Skin epidermis (tissue), 12 donors: Measurements from ENCODE around the gene GOLGA7B.

ENCODE experiments used
- H3K27ac ChIP-seq, 21 experiments: fragments of 200-600 bp; sonication (generic) in 11 of 21; one replicate each; pipeline ENCODE4 v1.5.0; 2020; ENCODE audit warnings: mild to moderate bottlenecking in 3 of 21, inconsistent platforms in 2 of 21, moderate library complexity in 2 of 21
- H3K4me3 ChIP-seq, 7 experiments: fragments of 200-600 bp; sonication (generic) in 2 of 7; one replicate each; pipeline ENCODE4 v1.5.0; 2020; ENCODE audit warnings: inconsistent platforms in 2 of 7, mild to moderate bottlenecking in 2 of 7, moderate library complexity in 1 of 7

The GOLGA7B gene

GRCh38 chr10:97849687-97850402 lies at the start of gene GOLGA7B:
Gene GOLGA7B, plus strand, starts transcription at chr10:97849843. Its CDS starts 461 bp downstream, at chr10:97850304.
- peak within 1 kb of the TSS; percentile 43 to 71 (median 52) for H3K4me3 ChIP-seq
- peak within 1 kb of the TSS; percentile 5 to 91 (median 68) for H3K27ac ChIP-seq

- no peak overlapping the region for H3K4me3 ChIP-seq
- no peak overlapping the region for H3K27ac ChIP-seq
Observed at GRCh38 chr10:97800474-97800873, 49.2 kb upstream of the GOLGA7B start.

DNA sequence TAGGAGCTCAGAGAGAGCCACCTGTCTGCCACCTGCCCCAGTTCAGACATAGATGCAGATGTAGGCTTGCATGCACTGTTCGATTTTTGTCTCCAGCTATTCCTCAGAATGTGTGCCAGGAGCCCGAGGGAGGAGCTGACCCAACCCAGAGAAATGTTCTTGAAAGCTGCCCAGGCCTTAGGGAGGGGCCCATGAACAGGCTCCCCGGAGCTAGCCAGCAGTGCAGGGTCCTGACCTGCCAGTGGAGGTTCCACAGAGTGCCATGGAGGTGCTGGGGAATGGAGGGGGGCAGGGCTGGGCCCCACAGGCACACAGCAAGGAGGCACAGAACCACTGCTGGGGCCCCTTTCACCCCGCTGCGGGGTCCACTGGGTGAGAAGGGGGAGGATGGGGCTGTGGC lies 48.2 kb upstream of the GOLGA7B start:
- Histone ChIP-seq H3K27ac (no peak overlapping the region), H3K4me3 (no peak overlapping the region)

GRCh38 chr10:97805096-97805884 lies 44.4 kb upstream of the GOLGA7B start:
- H3K27ac ChIP-seq: no peak overlapping the region
- no peak overlapping the region for H3K4me3 ChIP-seq

GRCh38 chr10:97805949-97806348 lies 43.7 kb upstream of the GOLGA7B start:
- no peak overlapping the region for H3K27ac ChIP-seq
- no peak overlapping the region for H3K4me3 ChIP-seq

GRCh38 chr10:97810446-97810845 lies 39.2 kb upstream of the GOLGA7B start:
- no peak overlapping the region for H3K27ac ChIP-seq
- no peak overlapping the region for H3K4me3 ChIP-seq

DNA sequence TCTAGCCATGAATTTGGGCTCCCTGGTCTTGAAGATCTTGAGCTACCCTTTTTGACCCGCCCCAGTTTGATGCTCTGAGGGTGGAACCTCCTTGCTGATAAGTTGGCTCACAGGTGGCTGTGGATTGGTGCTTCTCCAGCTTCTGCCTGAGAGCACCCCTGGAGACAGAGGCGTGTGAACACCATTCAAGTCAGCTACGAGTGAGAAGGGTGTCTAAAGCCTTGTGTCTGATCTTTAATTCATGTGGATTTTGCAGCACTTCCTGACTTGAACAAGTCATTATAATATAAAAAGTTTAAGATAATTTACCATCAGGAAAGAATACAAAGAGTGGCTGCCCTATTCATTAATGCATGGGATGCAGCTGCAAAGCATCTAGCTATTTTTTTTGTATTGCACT lies 37.7 kb upstream of the GOLGA7B start:
- H3K4me3 ChIP-seq: no peak overlapping the region
- no peak overlapping the region for H3K27ac ChIP-seq

GRCh38 chr10:97812696-97813095 lies 36.9 kb upstream of the GOLGA7B start:
- Histone ChIP-seq H3K27ac (no peak overlapping the region), H3K4me3 (no peak overlapping the region)

DNA sequence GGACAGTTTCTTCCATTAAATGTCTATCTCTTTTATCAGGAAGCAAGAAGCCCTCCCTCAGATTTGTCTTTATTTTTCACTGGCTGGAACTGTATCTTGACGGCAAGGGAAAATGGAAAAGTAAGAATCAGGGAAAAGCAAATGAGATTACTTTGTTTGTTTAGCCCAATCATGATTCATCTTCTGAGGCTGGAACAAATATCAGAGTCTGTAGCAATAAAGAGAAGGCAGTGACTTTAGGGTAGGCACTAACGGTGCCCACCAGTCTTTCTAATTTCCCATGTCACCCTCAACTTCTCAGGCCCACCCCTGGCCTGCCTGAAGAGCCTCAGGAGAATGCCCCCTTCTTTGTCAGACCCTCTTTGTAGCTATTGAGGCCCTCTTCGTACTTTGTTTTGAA lies 36.3 kb upstream of the GOLGA7B start:
- Histone ChIP-seq H3K4me3 (no peak overlapping the region), H3K27ac (no peak overlapping the region)

GRCh38 chr10:97814996-97815395 lies 34.6 kb upstream of the GOLGA7B start:
- Histone ChIP-seq H3K27ac (no peak overlapping the region), H3K4me3 (no peak overlapping the region)

GRCh38 chr10:97816609-97817008 lies 33.0 kb upstream of the GOLGA7B start:
- Histone ChIP-seq H3K27ac (no peak overlapping the region), H3K4me3 (no peak overlapping the region)

- Histone ChIP-seq H3K27ac (no peak overlapping the region), H3K4me3 (no peak overlapping the region)
Observed at GRCh38 chr10:97818572-97818971, 31.1 kb upstream of the GOLGA7B start.

DNA sequence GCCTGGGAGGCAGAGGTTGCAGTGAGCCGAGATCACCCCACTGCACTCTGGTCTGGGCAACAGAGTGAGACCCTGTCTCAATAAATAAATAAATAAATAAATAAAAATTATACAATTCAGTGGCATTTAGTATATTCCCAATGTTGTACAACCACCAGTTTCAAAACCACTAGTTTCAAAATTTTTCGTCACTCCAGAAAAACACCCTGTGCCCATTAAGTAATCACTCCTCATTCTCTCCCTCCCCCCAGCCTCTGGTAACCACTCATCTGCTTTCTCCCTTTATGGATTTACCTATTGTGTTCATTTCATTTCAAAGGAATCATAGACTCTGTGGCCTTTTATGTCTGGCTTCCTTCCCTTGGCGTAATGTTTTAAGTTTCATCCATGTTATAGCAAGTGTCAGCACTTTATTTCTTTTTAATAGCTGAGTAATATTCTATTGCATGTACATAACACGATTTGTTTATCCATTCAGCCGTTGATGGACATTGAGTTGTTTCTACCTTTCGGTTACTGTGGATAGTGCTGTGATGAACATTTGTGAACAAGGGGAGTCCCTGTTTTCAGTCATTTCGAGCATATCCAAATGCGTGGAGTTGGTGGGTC lies 29.4 kb upstream of the GOLGA7B start:
- Histone ChIP-seq H3K27ac (no peak overlapping the region), H3K4me3 (no peak overlapping the region)

DNA sequence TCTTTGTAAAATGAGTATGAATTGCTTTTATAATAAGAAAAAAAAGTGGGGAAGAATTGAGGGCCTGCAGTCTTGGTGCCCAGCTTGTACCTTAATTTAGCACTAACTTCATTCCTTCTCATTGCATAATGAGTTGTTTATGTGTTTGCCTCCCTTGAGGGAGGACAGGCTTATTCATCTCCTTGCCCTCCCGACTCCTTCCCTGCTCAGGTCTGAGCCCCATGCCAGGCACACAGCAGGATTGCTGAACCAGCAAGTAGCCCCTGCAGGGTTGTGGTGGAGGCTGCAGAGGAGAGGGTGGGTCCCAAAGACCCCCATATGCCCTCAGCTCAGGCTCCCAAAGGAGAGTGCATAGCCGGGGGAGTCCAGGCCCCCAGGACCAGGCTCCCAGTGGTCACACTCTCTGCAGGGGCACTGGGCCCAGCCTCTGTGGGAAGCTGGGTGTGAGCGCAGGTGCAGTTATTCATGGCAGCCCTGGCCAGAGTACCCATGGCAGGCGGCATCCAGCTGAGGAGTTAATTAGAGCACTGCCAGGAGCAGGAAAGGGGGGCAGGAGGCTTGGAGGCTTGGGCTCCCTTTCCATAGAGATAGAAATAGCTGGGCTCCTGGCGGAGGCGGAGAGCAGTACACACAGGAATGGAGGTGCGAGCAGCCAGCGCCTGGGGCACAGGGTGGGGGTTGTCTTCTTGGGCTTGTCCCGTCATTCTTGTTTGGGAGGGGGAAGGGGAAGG lies 28.2 kb upstream of the GOLGA7B start:
- no peak overlapping the region for H3K4me3 ChIP-seq
- H3K27ac ChIP-seq: peak overlapping the region in 1 of 21 experiments; percentile 78

DNA sequence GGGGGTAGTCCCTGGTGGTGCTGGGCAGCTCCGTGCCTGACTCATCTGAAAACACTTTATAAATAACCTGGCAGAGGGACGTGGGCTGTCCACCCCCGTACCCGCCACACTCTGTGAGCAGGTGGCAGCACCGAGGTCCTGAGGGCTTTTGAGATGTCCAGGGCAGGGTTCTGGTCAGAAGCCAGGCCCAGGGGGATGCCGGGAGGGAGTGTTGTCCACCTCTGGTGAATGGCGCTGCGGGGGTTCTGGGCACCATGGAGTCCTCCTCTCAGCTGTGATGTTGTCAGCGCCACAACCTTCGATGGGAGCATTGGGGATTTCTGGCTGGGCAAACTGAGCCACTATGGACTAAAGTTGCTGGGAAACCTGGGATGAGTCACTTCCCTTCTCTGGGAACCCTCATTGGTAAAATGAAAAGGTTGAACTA lies 27.4 kb upstream of the GOLGA7B start:
- Histone ChIP-seq H3K4me3 (no peak overlapping the region), H3K27ac (peak overlapping the region in 1 of 21 experiments; percentile 78)

- Histone ChIP-seq H3K4me3 (no peak overlapping the region), H3K27ac (no peak overlapping the region)
Observed at GRCh38 chr10:97823734-97824133, 25.9 kb upstream of the GOLGA7B start.

DNA sequence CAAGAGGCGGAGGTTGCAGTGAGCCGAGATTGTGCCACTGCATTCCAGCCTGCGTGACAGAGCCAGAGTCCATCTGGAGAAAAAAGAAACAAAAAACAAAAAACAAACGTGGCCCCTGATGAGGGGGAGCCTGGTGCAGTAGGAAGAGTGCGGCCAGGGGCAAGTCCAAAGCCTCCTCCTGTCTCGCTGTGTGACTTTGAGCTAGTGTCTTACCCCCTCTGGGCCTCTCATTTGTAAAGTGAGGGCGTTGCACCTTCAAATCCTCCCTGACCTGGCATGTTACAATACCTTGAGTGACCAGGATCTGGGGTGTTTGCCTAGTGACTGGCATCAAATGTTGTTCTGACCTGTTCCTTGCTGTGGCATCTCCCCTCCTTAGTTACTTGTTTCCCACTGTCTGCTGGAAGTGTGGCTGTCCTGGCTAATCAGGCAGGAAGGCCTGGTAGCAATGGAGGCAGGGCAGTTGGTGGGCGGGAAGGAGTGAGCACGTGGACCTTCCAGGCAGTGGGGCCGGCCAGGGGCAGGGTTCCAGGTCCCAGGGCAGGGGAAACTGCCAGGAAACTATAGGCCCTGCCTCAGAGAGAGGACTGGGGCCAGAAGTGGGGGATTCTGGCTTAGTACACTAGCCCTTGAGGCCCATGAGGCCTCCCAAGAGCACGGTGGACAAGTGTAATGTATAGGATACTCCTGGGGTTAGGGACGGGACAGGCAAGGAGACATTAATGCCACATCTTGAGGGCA lies 24.5 kb upstream of the GOLGA7B start:
- Histone ChIP-seq H3K27ac (no peak overlapping the region), H3K4me3 (no peak overlapping the region)

GRCh38 chr10:97826892-97827291 lies 22.8 kb upstream of the GOLGA7B start:
- no peak overlapping the region for H3K4me3 ChIP-seq
- no peak overlapping the region for H3K27ac ChIP-seq

DNA sequence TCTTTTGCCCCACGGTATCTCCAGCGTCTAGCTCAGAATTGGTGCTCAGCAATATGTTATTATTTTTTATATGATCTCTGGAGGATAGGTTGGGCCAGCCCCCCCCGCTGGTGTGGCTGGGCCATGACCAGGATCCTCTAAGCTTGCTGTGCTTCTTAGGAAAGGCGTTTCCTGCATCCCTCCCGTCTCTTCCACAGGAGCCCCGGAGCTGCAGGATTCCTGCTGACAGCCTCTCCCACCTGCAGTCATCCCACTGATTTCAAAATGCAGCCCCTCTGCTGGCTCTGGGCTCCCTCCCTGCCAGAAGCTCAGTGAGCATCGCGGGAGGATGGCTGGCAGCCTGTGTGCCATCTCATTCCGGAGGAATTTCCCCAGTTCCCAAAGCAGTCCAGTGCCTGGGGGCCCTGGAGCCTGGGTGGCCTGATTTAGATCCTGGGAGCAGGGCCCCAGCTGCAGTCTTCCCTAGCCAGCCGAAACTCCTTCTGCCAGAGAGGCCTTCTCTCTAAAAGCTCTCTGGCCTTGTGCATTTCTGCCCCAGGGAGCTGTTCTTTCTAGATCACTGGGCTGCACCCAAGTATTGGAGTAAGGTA lies 21.8 kb upstream of the GOLGA7B start:
- H3K27ac ChIP-seq: peak overlapping the region in 2 of 21 experiments; percentile 22 to 81

More for the DNA sequence above, 21.8 kb upstream of the GOLGA7B start:
- no peak overlapping the region for H3K4me3 ChIP-seq
